OCI-LY3 (cell line): ENCODE measurements around the gene SAP30L.

Source experiments
- H2AFZ ChIP-seq: fragments of 200-600, 300-600 bp; shearing (Covaris generic); 2 replicates; pipeline ENCODE4 v1.6.0; 2014; ENCODE audit warnings: antibody characterized with exemption, low read depth, low read length
- H3K27ac ChIP-seq: fragments of 200-600, 300-600 bp; sonication (generic); 2 replicates; pipeline ENCODE4 v1.5.1; 2014; ENCODE audit warnings: mild to moderate bottlenecking, low read length, moderate library complexity, mixed read lengths
- H3K27me3 ChIP-seq: fragments of 200-600, 300-600 bp; sonication (generic); 2 replicates; pipeline ENCODE4 v1.6.1; 2014; ENCODE audit warnings: low read depth, low read length, mixed read lengths
- H3K36me3 ChIP-seq: fragments of 200-600, 300-600 bp; sonication (generic); replicated peaks from 2 replicates; pipeline ENCODE3; 2014; ENCODE audit warnings: low read depth, low read length, mixed read lengths
- H3K4me1 ChIP-seq: fragments of 300-600, 200-600 bp; sonication (generic); 2 replicates; pipeline ENCODE4 v1.6.1; 2014; ENCODE audit warnings: low read length, mixed read lengths
- H3K4me2 ChIP-seq: fragments of 200-600, 300-600 bp; sonication (generic); 2 replicates; pipeline ENCODE4 v1.6.1; 2014; ENCODE audit warnings: low read length, mixed read lengths
- H3K4me3 ChIP-seq: fragments of 300-600, 200-600 bp; sonication (generic); 2 replicates; pipeline ENCODE4 v1.5.1; 2014; ENCODE audit warnings: antibody characterized with exemption, mild to moderate bottlenecking, low read length, moderate library complexity
- H3K79me2 ChIP-seq: fragments of 300-600, 200-600 bp; shearing (Covaris generic); 2 replicates; pipeline ENCODE4 v1.6.1; 2014; ENCODE audit warnings: mild to moderate bottlenecking, low read length, mixed read lengths
- H3K9ac ChIP-seq: fragments of 300-600, 200-600 bp; shearing (Covaris generic); 2 replicates; pipeline ENCODE4 v1.6.0; 2014; ENCODE audit warnings: mild to moderate bottlenecking, low read length, moderate library complexity
- H3K9me3 ChIP-seq: fragments of 200-600, 300-600 bp; shearing (Covaris generic); 2 replicates; pipeline ENCODE4 v1.6.1; 2014; ENCODE audit warnings: low read length, mixed read lengths; ENCODE audit not compliant: insufficient read depth
- H4K20me1 ChIP-seq: fragments of 200-600, 300-600 bp; sonication (generic); 2 replicates; pipeline ENCODE4 v1.6.1; 2016; ENCODE audit warnings: low read length, mixed read lengths; ENCODE audit not compliant: insufficient read depth
- EZH2phosphoT487 ChIP-seq: fragments of 200-600 bp; shearing (Covaris generic); IDR thresholded peaks from 2 replicates; pipeline ENCODE4 v1.6.1; 2018; ENCODE audit warnings: antibody characterized with exemption, mixed run types, low read depth
- TF ChIP-seq, protein P1 (sequence below): fragments of 200-600, 300-600 bp; sonication (generic); IDR thresholded peaks from 2 replicates; pipeline ENCODE4 v1.5.1; 2014; ENCODE audit warnings: antibody characterized with exemption, low read length, low read depth

Gene SAP30L

DNA sequence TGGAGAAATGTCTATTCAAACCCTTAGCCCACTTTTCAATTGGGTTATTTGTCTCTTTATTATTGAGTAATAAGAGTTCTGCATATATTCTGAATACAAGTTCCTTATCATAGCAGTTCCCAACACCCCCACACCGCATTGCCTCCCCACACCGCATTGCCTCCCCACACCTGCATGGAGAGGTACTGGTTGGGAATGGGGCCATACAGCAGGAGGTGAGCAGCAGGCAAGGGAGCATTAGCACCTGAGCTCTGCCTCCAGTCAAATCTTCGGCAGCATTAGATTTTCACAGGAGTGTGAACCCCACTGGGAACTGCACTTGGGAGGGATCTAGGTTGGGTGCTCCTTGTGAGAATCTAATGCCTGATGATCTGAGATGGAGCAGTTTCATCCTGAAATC, 10.6 kb upstream of the SAP30L start:
- TF ChIP-seq, protein P1, sequence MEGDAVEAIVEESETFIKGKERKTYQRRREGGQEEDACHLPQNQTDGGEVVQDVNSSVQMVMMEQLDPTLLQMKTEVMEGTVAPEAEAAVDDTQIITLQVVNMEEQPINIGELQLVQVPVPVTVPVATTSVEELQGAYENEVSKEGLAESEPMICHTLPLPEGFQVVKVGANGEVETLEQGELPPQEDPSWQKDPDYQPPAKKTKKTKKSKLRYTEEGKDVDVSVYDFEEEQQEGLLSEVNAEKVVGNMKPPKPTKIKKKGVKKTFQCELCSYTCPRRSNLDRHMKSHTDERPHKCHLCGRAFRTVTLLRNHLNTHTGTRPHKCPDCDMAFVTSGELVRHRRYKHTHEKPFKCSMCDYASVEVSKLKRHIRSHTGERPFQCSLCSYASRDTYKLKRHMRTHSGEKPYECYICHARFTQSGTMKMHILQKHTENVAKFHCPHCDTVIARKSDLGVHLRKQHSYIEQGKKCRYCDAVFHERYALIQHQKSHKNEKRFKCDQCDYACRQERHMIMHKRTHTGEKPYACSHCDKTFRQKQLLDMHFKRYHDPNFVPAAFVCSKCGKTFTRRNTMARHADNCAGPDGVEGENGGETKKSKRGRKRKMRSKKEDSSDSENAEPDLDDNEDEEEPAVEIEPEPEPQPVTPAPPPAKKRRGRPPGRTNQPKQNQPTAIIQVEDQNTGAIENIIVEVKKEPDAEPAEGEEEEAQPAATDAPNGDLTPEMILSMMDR, result no peak
- no peak for TF ChIP-seq EZH2phosphoT487

DNA sequence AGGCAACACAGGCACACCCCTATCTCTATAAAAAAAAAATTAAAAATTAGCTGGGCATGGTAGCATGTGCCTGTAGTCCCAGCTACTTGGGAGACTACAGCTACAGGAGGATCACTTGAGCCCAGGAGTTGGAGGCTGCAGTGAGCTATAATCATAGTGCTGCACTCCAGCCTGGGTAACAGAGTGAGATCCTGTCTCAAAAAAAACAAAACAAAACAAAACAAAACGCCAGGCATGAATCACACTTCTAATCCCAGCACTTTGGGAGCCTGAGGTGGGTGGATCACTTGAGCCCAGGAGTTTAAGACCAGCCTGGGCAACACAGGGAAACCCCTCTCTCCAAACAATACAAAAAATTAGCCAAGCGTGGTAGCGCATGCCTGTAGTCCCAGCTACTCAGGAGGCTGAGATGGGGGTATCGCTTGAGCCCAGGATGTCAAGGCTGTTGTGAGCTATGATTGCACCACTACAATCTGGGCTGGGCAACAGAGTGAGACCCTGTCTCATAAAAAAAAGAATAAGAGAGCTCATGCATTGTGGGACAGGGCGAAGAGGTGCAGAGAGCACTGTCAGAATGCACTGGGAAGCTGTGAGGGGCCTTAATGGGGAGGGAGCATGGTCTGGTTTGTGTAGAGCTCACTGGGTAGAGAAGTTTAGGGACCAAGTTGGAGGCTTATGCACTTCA, 8.4 kb upstream of the SAP30L start:
- Histone ChIP-seq H3K27ac (no peak overlapping the region), H3K4me1 (0 out of 2 replicates have a peak, but pooled peaks cover 3% of the 10 kb centered on the region), H3K36me3 (peaks cover 21% of the 10 kb centered on the region), H2AFZ (no peak overlapping the region), H3K27me3 (no peaks in the 10 kb centered on the region), H3K79me2 (no peaks in the 10 kb centered on the region), H3K9me3 (no peaks in the 10 kb centered on the region), H3K9ac (no peak overlapping the region), H4K20me1 (no peaks in the 10 kb centered on the region), H3K4me2 (no peak overlapping the region), H3K4me3 (no peak overlapping the region)
- no peak for TF ChIP-seq EZH2phosphoT487
- TF ChIP-seq, protein P1, result no peak

More for the DNA sequence above, 10.6 kb upstream of the SAP30L start:
- Histone ChIP-seq H3K79me2 (no peaks in the 10 kb centered on the region), H3K27me3 (no peaks in the 10 kb centered on the region), H3K9me3 (no peaks in the 10 kb centered on the region), H3K4me1 (0 out of 2 replicates have a peak, but pooled peaks cover 3% of the 10 kb centered on the region), H3K27ac (no peak overlapping the region), H3K9ac (no peak overlapping the region), H2AFZ (no peak overlapping the region), H3K36me3 (peaks cover 18% of the 10 kb centered on the region), H3K4me3 (no peak overlapping the region), H3K4me2 (no peak overlapping the region), H4K20me1 (no peaks in the 10 kb centered on the region)

DNA sequence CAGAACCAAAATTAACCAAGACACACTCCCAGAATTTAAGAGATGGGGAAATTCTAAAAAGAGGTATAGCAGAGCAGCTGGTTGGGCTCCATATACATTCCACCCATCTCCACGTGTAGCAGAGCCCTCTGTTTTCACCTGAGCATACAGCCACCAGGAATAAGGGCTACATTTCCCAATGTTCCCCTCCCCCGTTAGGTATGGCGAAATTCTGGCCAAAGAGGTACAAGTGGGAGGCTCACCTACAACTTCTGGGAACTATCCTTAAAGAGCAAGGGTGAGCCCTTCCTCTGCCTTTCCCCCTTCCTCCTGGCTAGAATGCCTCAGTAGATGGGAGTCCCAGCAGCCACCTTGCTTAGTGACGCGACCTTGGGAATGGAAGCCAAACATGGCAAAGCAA, 5.3 kb upstream of the SAP30L start:
- Histone ChIP-seq H3K27ac (no peak overlapping the region), H3K36me3 (peaks cover 19% of the 10 kb centered on the region), H3K9ac (no peak overlapping the region), H3K9me3 (no peaks in the 10 kb centered on the region), H3K79me2 (peaks cover 8% of the 10 kb centered on the region; the same call in 1 of the 2 replicates), H3K27me3 (no peaks in the 10 kb centered on the region), H2AFZ (no peak overlapping the region), H3K4me3 (no peak overlapping the region), H4K20me1 (no peaks in the 10 kb centered on the region), H3K4me2 (no peak overlapping the region), H3K4me1 (peaks cover 4% of the 10 kb centered on the region; the same call in 1 of the 2 replicates)
- TF ChIP-seq, protein P1, result no peak
- no peak for TF ChIP-seq EZH2phosphoT487

DNA sequence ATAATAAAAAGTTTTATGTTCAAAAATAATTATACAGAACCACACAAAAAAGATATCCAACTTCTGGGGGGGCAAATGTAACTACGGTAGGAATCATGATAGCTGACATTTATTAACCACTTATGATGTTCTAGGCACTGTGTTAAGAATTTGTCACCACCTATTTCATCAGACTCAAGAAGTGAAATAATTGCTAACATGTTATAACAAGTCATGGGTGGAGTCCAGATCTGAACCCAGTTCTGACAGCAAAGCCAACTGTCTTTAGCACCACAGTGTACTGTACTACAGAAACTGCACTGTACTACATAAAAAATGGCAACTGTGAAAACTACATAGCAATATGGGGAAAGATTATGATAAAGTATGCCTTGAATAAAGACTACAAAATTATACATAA, 3.0 kb upstream of the SAP30L start:
- H3K4me1 ChIP-seq, result peaks cover 10% of the 10 kb centered on the region; the same call in 1 of the 2 replicates
- peaks cover 12% of the 10 kb centered on the region for H4K20me1 ChIP-seq
- H3K79me2 ChIP-seq, result peaks cover 25% of the 10 kb centered on the region
- no peaks in the 10 kb centered on the region for H3K27me3 ChIP-seq
- no peak overlapping the region for H2AFZ ChIP-seq
- H3K9ac ChIP-seq, result no peak overlapping the region
- H3K4me3 ChIP-seq, result no peak overlapping the region
- no peak overlapping the region for H3K4me2 ChIP-seq
- TF ChIP-seq, protein P1, result no peak
- no peak for TF ChIP-seq EZH2phosphoT487
- no peak overlapping the region for H3K27ac ChIP-seq
- no peaks in the 10 kb centered on the region for H3K9me3 ChIP-seq
- H3K36me3 ChIP-seq, result peaks cover 10% of the 10 kb centered on the region
